ENCODE data around the gene PDHB. TPM values are rescaled to one million over a fixed set of nuclear protein-coding genes. Genes with fewer than 3 reads are reported as not detected.

Gene PDHB
- total and polyA plus RNA-seq, 10 of the 15 experiments (the other 5 are each of a cell fraction or from before 2014, with no cell fraction given) = 62.9 to 224 (median 93.2) TPM

DNA sequence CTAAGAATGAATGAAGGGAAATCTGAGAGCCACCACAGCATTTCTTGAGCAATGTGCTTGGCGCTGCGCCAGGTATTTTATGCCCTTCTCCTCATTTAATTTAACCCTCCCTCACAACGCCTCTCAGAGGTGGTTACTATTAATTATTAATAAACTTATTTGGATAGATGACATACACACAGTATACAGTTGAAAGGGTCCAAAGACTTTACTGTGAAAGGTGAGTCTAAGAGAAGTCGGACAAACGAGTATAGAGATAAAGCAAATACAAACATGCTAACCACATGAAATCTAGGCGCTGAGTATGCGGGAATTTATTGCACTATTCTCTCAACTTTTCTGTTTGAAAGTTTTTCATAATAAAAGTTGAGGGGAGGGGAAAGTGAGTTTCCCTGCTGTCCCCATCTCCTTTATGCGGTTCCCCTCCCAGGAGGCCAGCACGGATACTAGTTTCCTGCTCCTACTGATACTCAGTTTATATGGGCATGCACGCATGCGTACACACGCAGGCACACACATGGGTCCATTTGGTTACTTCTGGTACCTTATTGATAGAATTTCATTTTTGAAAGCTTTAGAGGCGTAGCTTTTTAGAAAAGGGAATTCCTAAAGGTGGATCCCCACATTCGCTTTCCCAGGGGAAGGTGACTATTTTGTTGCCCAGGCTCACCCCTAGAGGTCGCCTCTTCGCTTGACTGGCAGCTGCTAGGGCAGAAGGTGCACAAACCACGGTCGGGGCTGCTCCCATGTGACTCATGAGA, 29.7 kb upstream of the PDHB start (continued):
- TF ChIP-seq RUNX3 (IDR thresholded peaks at IDR 0.05; ENCODE audit: low read length) (peak; percentile 55; the same call in 1 of the 2 replicates), YY1 (IDR thresholded peaks at IDR 0.05; ENCODE audit: low read depth, low read length) (peak; percentile 55), ATF7 (IDR thresholded peaks at IDR 0.05; ENCODE audit: low read depth) (0 out of 2 replicates have a peak, but pooled peaks have one; percentile 23), EED (IDR thresholded peaks at IDR 0.05; ENCODE audit: low read depth) (peak; percentile 46; the same call in 1 of the 2 replicates), RAD51 (IDR thresholded peaks at IDR 0.05) (0 out of 2 replicates have a peak, but pooled peaks have one; percentile 67), MYC (IDR thresholded peaks at IDR 0.05; ENCODE audit: insufficient read depth, insufficient read length, insufficient replicate concordance, low read length, severe bottlenecking) (no peak)
- TF ChIP-seq, protein P1, sequence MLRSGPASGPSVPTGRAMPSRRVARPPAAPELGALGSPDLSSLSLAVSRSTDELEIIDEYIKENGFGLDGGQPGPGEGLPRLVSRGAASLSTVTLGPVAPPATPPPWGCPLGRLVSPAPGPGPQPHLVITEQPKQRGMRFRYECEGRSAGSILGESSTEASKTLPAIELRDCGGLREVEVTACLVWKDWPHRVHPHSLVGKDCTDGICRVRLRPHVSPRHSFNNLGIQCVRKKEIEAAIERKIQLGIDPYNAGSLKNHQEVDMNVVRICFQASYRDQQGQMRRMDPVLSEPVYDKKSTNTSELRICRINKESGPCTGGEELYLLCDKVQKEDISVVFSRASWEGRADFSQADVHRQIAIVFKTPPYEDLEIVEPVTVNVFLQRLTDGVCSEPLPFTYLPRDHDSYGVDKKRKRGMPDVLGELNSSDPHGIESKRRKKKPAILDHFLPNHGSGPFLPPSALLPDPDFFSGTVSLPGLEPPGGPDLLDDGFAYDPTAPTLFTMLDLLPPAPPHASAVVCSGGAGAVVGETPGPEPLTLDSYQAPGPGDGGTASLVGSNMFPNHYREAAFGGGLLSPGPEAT (IDR thresholded peaks at IDR 0.05; ENCODE audit: low read depth) = 0 out of 2 replicates have a peak, but pooled peaks have one; percentile 29
- TF ChIP-seq, protein P2, sequence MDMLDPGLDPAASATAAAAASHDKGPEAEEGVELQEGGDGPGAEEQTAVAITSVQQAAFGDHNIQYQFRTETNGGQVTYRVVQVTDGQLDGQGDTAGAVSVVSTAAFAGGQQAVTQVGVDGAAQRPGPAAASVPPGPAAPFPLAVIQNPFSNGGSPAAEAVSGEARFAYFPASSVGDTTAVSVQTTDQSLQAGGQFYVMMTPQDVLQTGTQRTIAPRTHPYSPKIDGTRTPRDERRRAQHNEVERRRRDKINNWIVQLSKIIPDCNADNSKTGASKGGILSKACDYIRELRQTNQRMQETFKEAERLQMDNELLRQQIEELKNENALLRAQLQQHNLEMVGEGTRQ (IDR thresholded peaks at IDR 0.05; ENCODE audit: borderline replicate concordance, low read depth, low read length) = peak; percentile 30; the same call in 1 of the 2 replicates

DNA sequence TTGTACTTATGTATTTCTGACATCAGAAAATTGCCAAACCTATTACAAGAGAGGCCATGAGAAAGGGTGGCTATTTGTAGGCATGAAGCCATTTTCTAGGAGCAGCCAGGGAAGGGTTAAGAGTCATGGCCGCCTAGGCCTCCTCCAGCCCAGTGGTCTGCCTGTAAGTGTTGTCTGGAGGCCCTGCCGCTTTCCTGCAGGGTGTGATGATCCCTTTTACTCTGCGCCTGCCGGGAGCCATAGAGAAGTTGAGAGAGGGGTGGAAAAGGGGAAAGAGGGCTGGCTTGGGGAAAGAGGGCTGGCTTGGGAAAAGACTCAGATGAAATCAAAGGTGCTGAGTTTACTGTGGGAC, 29.2 kb upstream of the PDHB start:
- no TSS peak for BruUV-seq (replicated peaks)
- Histone ChIP-seq H3K9me3 (replicated peaks; ENCODE audit: control insufficient read depth, insufficient read depth, low read length) (no peaks in the 10 kb centered on the region), H3K79me2 (ENCODE audit: control insufficient read depth, insufficient read depth, low read length) (no peaks in the 10 kb centered on the region), H4K20me1 (ENCODE audit: control insufficient read depth, insufficient read depth) (no peaks in the 10 kb centered on the region), H3K36me3 (ENCODE audit: control insufficient read depth in 2 of 2, insufficient read depth in 2 of 2, low read length in 1 of 2) (no peaks in the 10 kb centered on the region), H3K4me2 (ENCODE audit: control insufficient read depth, insufficient read depth) (no peak overlapping the region), H3K4me1 (ENCODE audit: control insufficient read depth, insufficient read depth, low read length) (no peaks in the 10 kb centered on the region), H3K27me3 (replicated peaks in 1 of 2; ENCODE audit: control insufficient read depth in 2 of 2, insufficient read depth in 2 of 2, low read length in 1 of 2) (no peaks in the 10 kb centered on the region), H3K27ac (ENCODE audit: control insufficient read depth, insufficient read depth) (no peak overlapping the region), H3K4me3 (no peak overlapping the region), H3K9ac (ENCODE audit: control insufficient read depth, insufficient read depth, low read length) (no peak overlapping the region), H2AFZ (ENCODE audit: control insufficient read depth, low read depth, low read length) (no peak overlapping the region)
- ATAC-seq (no peak), DNase-seq (ENCODE audit: low read depth, low spot score) (no peak), FAIRE-seq (no peak)
- intact Hi-C loops (cut with micrococcal nuclease; ENCODE audit: unreplicated experiment) = loop anchor here (1.0 kb wide), 1 partner anchor 69 kb away; no protein-coding TSS in a partner anchor
- SMC1A ChIA-PET (ENCODE audit: uncharacterized antibody, unreplicated experiment) = no interaction called here
- CTCF ChIA-PET = no interaction called here
- 46% methylated on average over 4 of the region's 4 CpGs for WGBS (ENCODE audit: insufficient coverage, insufficient replicate concordance, low lambda C conversion rate, missing lambda C conversion rate)
- RAD21 ChIA-PET (ENCODE audit: unreplicated experiment) = no interaction called here
- POLR2A ChIA-PET = no interaction called here
- in situ Hi-C loops (cut with MboI) = no loop called here
- TF ChIP-seq, protein P3, sequence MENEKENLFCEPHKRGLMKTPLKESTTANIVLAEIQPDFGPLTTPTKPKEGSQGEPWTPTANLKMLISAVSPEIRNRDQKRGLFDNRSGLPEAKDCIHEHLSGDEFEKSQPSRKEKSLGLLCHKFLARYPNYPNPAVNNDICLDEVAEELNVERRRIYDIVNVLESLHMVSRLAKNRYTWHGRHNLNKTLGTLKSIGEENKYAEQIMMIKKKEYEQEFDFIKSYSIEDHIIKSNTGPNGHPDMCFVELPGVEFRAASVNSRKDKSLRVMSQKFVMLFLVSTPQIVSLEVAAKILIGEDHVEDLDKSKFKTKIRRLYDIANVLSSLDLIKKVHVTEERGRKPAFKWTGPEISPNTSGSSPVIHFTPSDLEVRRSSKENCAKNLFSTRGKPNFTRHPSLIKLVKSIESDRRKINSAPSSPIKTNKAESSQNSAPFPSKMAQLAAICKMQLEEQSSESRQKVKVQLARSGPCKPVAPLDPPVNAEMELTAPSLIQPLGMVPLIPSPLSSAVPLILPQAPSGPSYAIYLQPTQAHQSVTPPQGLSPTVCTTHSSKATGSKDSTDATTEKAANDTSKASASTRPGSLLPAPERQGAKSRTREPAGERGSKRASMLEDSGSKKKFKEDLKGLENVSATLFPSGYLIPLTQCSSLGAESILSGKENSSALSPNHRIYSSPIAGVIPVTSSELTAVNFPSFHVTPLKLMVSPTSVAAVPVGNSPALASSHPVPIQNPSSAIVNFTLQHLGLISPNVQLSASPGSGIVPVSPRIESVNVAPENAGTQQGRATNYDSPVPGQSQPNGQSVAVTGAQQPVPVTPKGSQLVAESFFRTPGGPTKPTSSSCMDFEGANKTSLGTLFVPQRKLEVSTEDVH (IDR thresholded peaks at IDR 0.05; ENCODE audit: low read depth, partially characterized antibody) = no peak
- TF ChIP-seq NFXL1 (IDR thresholded peaks at IDR 0.05; ENCODE audit: borderline replicate concordance) = no peak
- no peak for TF ChIP-seq RB1 (IDR thresholded peaks at IDR 0.05; ENCODE audit: borderline replicate concordance)
- TF ChIP-seq, protein P4, sequence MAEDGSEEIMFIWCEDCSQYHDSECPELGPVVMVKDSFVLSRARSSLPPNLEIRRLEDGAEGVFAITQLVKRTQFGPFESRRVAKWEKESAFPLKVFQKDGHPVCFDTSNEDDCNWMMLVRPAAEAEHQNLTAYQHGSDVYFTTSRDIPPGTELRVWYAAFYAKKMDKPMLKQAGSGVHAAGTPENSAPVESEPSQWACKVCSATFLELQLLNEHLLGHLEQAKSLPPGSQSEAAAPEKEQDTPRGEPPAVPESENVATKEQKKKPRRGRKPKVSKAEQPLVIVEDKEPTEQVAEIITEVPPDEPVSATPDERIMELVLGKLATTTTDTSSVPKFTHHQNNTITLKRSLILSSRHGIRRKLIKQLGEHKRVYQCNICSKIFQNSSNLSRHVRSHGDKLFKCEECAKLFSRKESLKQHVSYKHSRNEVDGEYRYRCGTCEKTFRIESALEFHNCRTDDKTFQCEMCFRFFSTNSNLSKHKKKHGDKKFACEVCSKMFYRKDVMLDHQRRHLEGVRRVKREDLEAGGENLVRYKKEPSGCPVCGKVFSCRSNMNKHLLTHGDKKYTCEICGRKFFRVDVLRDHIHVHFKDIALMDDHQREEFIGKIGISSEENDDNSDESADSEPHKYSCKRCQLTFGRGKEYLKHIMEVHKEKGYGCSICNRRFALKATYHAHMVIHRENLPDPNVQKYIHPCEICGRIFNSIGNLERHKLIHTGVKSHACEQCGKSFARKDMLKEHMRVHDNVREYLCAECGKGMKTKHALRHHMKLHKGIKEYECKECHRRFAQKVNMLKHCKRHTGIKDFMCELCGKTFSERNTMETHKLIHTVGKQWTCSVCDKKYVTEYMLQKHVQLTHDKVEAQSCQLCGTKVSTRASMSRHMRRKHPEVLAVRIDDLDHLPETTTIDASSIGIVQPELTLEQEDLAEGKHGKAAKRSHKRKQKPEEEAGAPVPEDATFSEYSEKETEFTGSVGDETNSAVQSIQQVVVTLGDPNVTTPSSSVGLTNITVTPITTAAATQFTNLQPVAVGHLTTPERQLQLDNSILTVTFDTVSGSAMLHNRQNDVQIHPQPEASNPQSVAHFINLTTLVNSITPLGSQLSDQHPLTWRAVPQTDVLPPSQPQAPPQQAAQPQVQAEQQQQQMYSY (CRISPR knock-in tag; IDR thresholded peaks at IDR 0.05) = no peak

All from GM12878 (cell line).